K562 (cell line): Measurements from ENCODE around the gene KNCN. TPM values are rescaled to one million over a fixed set of nuclear protein-coding genes. Genes with fewer than 3 reads are reported as not detected.
A peak's percentile ranks its signal among the peaks of the same experiment; 100 is the strongest.

Experiments used
- ATAC-seq: fragments of 200-7000 bp; cut with Tn5 transposase; 3 replicates; pipeline ENCODE4 v1.9.1; 2020; ENCODE audit warnings: moderate library complexity
- BruUV-seq: library from RNA; stranded (reverse); fragments of 400-500 nt; replicated peaks from 2 replicates; lab custom pipeline; 2021; lab: Mats Ljungman, UMichigan
- CTCF ChIA-PET: fragments of 300-600 bp; formaldehyde crosslinking; extraction: SDS; loops from one replicate; lab custom pipeline; 2021; ENCODE audit warnings: low intra/inter-chr PET ratio; lab: Yijun Ruan, JAX
- POLR2A ChIA-PET: fragments of 300-600, 350-650 bp; sonication (Branson Sonifier 250); formaldehyde crosslinking; extraction: SDS; loops from one replicate; lab custom pipeline; 2021; ENCODE audit warnings: antibody characterized with exemption, inconsistent platforms; lab: Yijun Ruan, JAX
- DNase-seq, 4 experiments: peaks; one replicate each; pipeline versions ENCODE4 v3.0.0 to v3.0.0-alpha.2; 2011 to 2018; ENCODE audit warnings: low spot score in 3 of 4, mixed read lengths in 3 of 4; ENCODE audit errors: extremely low read depth in 1 of 4
- FAIRE-seq: peaks from 2 replicates; lab custom pipeline; 2011; peaks lifted over from hg19 to GRCh38; lab: Jason Lieb, UNC
- H2AFZ ChIP-seq: 2 replicates; pipeline ENCODE4 v1.6.0; 2011; ENCODE audit warnings: low read depth, low read length, control low read depth, inconsistent platforms
- H3K27ac ChIP-seq: fragments of 200-600 bp; 3 replicates; pipeline ENCODE4 v1.8.0; 2011; ENCODE audit warnings: low read depth, mild to moderate bottlenecking, control low read depth, inconsistent platforms, low read length, moderate library complexity, mixed read lengths; ENCODE audit errors: extremely low read depth
- H3K27me3 ChIP-seq, 2 experiments: fragments of 300-600 bp in 1 of 2; 2 replicates in 1 of 2; 3 replicates in 1 of 2; pipeline versions ENCODE4 v1.6.0 to v1.8.0; 2011; ENCODE audit warnings: inconsistent platforms in 2 of 2, low read length in 2 of 2, mild to moderate bottlenecking in 1 of 2, mixed read lengths in 1 of 2, moderate library complexity in 1 of 2; ENCODE audit not compliant: control insufficient read depth in 2 of 2, insufficient read depth in 2 of 2
- H3K36me3 ChIP-seq: fragments of 300-600 bp; 3 replicates; pipeline ENCODE4 v1.8.0; 2011; ENCODE audit warnings: mild to moderate bottlenecking, low read length, inconsistent platforms; ENCODE audit not compliant: control insufficient read depth, insufficient read depth
- H3K4me1 ChIP-seq, 2 experiments: fragments of 200-600 bp in 1 of 2; replicated peaks in 1 of 2; 2 replicates in 1 of 2; 3 replicates in 1 of 2; pipeline versions ENCODE4 v1.5.1 to v1.8.0; 2011; ENCODE audit warnings: inconsistent platforms in 2 of 2, low read length in 2 of 2, mild to moderate bottlenecking in 1 of 2, mixed read lengths in 1 of 2, moderate library complexity in 1 of 2; ENCODE audit not compliant: control insufficient read depth in 2 of 2, insufficient read depth in 2 of 2
- H3K4me2 ChIP-seq: 2 replicates; pipeline ENCODE4 v1.6.1; 2011; ENCODE audit warnings: low read length, control low read depth, inconsistent platforms, mixed read lengths; ENCODE audit not compliant: insufficient read depth
- H3K4me3 ChIP-seq: fragments of 200-600 bp; sonication (generic), shearing (Covaris generic); 2 replicates; pipeline ENCODE4 v1.5.1; 2016; ENCODE audit warnings: control low read depth, inconsistent platforms
- H3K79me2 ChIP-seq: fragments of 200-600 bp; 3 replicates; pipeline ENCODE4 v1.8.0; 2011; ENCODE audit warnings: low read length, inconsistent platforms; ENCODE audit not compliant: control insufficient read depth, insufficient read depth
- H3K9ac ChIP-seq, 2 experiments: 2 replicates each; pipeline versions ENCODE4 v1.6.0 to v1.6.1; 2011; ENCODE audit warnings: low read depth in 2 of 2, low read length in 2 of 2, control low read depth in 1 of 2, inconsistent platforms in 1 of 2, mild to moderate bottlenecking in 1 of 2, mixed read lengths in 1 of 2; ENCODE audit not compliant: insufficient read depth in 1 of 2
- H3K9me1 ChIP-seq: one replicate; pipeline ENCODE4 v1.6.0; 2011; ENCODE audit warnings: inconsistent platforms, mild to moderate bottlenecking, low read length, moderate library complexity; ENCODE audit not compliant: control insufficient read depth, insufficient read depth
- H3K9me3 ChIP-seq: replicated peaks from 2 replicates; pipeline ENCODE4 v1.5.1; 2011; ENCODE audit warnings: low read depth, low read length, inconsistent platforms; ENCODE audit not compliant: control insufficient read depth, insufficient read depth
- H4K20me1 ChIP-seq: replicated peaks from 2 replicates; pipeline ENCODE4 v1.6.1; 2011; ENCODE audit warnings: low read length, inconsistent platforms, mixed read lengths; ENCODE audit not compliant: control insufficient read depth, insufficient read depth
- BHLHE40 ChIP-seq: IDR thresholded peaks from 2 replicates; pipeline ENCODE4 v1.6.1; 2011; ENCODE audit warnings: low read length, improper control_type of control experiment
- CBFA2T3 ChIP-seq: fragments of 450-650 bp; IDR thresholded peaks from 2 replicates; pipeline ENCODE4 v1.6.1; 2017
- E2F3 ChIP-seq: fragments of 250-450 bp; sonication (Bioruptor Pico); IDR thresholded peaks from 2 replicates; pipeline ENCODE4 v1.4.0; 2020; ENCODE audit warnings: mild to moderate bottlenecking
- EHMT2 ChIP-seq: fragments of 450-650 bp; IDR thresholded peaks from 2 replicates; pipeline ENCODE4 v1.6.1; 2018; ENCODE audit warnings: antibody characterized with exemption
- ERF ChIP-seq: fragments of 450-650 bp; formaldehyde crosslinking; IDR thresholded peaks from 2 replicates; pipeline ENCODE4 v1.4.0; 2020; ENCODE audit warnings: mild to moderate bottlenecking, mixed read lengths
- ETV5 ChIP-seq: sonication (generic); formaldehyde crosslinking; IDR thresholded peaks from 2 replicates; pipeline ENCODE4 v1.4.0; 2020; ENCODE audit warnings: low read depth, mild to moderate bottlenecking, missing genetic modification reagents
- HMG20A ChIP-seq: fragments of 450-650 bp; formaldehyde crosslinking; conservative IDR thresholded peaks from 2 replicates; pipeline ENCODE4 v1.4.0; 2020; ENCODE audit warnings: mild to moderate bottlenecking, mixed read lengths
- ID3 ChIP-seq, 2 experiments: fragments of 250-450 bp in 1 of 2; fragments of 450-650 bp in 1 of 2; sonication (Bioruptor Pico) in 1 of 2; IDR thresholded peaks; 2 replicates each; pipeline versions ENCODE4 v1.6.1 to v1.8.0; 2016 to 2021; ENCODE audit warnings: mild to moderate bottlenecking in 2 of 2, moderate library complexity in 2 of 2, missing compliant biosample characterization in 1 of 2, missing genetic modification characterization in 1 of 2
- MITF ChIP-seq: IDR thresholded peaks from 2 replicates; pipeline ENCODE4 v1.6.1; 2014; ENCODE audit warnings: antibody characterized with exemption
- NR2C2 ChIP-seq, 2 experiments: fragments of 200-800 bp in 1 of 2; sonication (Bioruptor generic) in 1 of 2; sonication (generic) in 1 of 2; formaldehyde crosslinking in 1 of 2; IDR thresholded peaks; 2 replicates each; pipeline versions ENCODE4 v1.6.1 to v1.8.0; 2016 to 2022; ENCODE audit warnings: mild to moderate bottlenecking in 1 of 2, missing compliant biosample characterization in 1 of 2, missing genetic modification characterization in 1 of 2, missing genetic modification reagents in 1 of 2
- NUFIP1 ChIP-seq: fragments of 450-650 bp; IDR thresholded peaks from 2 replicates; pipeline ENCODE4 v1.6.1; 2018; ENCODE audit not compliant: partially characterized antibody
- POLR3A ChIP-seq: IDR thresholded peaks from 2 replicates; pipeline ENCODE4 v1.6.1; 2011; ENCODE audit warnings: borderline replicate concordance, mild to moderate bottlenecking, moderate library complexity; ENCODE audit not compliant: insufficient read length, insufficient read depth; ENCODE audit errors: extremely low read depth
- RAD21 ChIP-seq, 2 experiments: fragments of 250-450 bp in 1 of 2; fragments of 450-650 bp in 1 of 2; sonication (Bioruptor Pico) in 1 of 2; formaldehyde crosslinking in 1 of 2; IDR thresholded peaks in 1 of 2; conservative IDR thresholded peaks in 1 of 2; 2 replicates each; pipeline versions ENCODE4 v1.4.0 to v1.8.0; 2020 to 2022; ENCODE audit warnings: mild to moderate bottlenecking in 2 of 2, moderate library complexity in 1 of 2
- ZBTB9 ChIP-seq: fragments of 450-650 bp; formaldehyde crosslinking; IDR thresholded peaks from 2 replicates; pipeline ENCODE4 v1.4.0; 2020; ENCODE audit warnings: mild to moderate bottlenecking, moderate library complexity
- ZC3H11A ChIP-seq: IDR thresholded peaks from 2 replicates; pipeline ENCODE4 v1.6.1; 2012; ENCODE audit warnings: low read depth, low read length, improper control_type of control experiment
- ZKSCAN3 ChIP-seq: fragments of 250-450 bp; sonication (Bioruptor Pico); IDR thresholded peaks from 2 replicates; pipeline ENCODE4 v1.4.0; 2020
- ZKSCAN8 ChIP-seq: fragments of 200-800 bp; sonication (Bioruptor generic); IDR thresholded peaks from 2 replicates; pipeline ENCODE4 v1.6.1; 2016; ENCODE audit warnings: missing genetic modification characterization, missing compliant biosample characterization
- WGBS: fragments of 100-300 bp; shearing (Covaris generic); methylation state at CpG from one replicate; pipeline ENCODE4 v1.1.6; 2016; ENCODE audit warnings: low coverage, mixed read lengths; ENCODE audit not compliant: insufficient coverage; ENCODE audit errors: missing lambda C conversion rate; 5-methylcytosine and 5-hydroxymethylcytosine counted together
- in situ Hi-C: fragments of 300-500 bp; cut with MboI; formaldehyde crosslinking; loops from 4 replicates; pipeline ENCODE4 v1.15.0; 2018; ENCODE audit warnings: inconsistent platforms, mixed read lengths
- intact Hi-C: fragments of 100-400 bp; cut with micrococcal nuclease; formaldehyde crosslinking; loops from 2 replicates; pipeline ENCODE4 v1.14.2; 2022
- polyA plus RNA-seq, 8 experiments: library from polyadenylated mRNA; depleted of rRNA in 4 of 8; stranded (reverse) in 5 of 8; unstranded in 3 of 8; fragments of >200 nt; fragmentation: Nextera tagmentation in 2 of 8; fragmentation: Illumina TruSeq in 1 of 8; extraction: Ambion mirVana in 2 of 8; extraction: Trizol in 1 of 8; gene quantifications; 2 replicates each; pipeline versions ENCODE4 v1.2.1 to v1.2.3, GENCODE V29; 2011 to 2014; ENCODE audit warnings: inconsistent platforms in 1 of 8, missing spikeins in 1 of 8
- total RNA-seq, 7 experiments: library from RNA; depleted of rRNA in 6 of 7; stranded (reverse); fragments of >200 nt in 6 of 7; fragmentation: Illumina TruSeq in 2 of 7; extraction: Trizol in 2 of 7; gene quantifications; 2 replicates each; pipeline versions ENCODE4 v1.2.1 to v1.2.3, GENCODE V29; 2011 to 2021; ENCODE audit warnings: low replicate concordance in 1 of 7

The KNCN gene
- total and polyA plus RNA-seq, 9 of the 15 experiments (the other 6 are each of a cell fraction or from before 2014, with no cell fraction given): not detected

GRCh38 chr1:46535063-46535462, 16.4 kb downstream of the KNCN start:
- ATAC-seq (peak; percentile 83), DNase-seq (peak; percentile 53 to 78 (median 64)), FAIRE-seq (peak; percentile 81)
- Histone ChIP-seq H3K27ac (no peak overlapping the region), H3K4me1 (peaks cover 3 to 14% of the 10 kb centered on the region in 2 experiments; a peak in 3 of 5 replicates), H3K9ac (no peak overlapping the region), H3K27me3 (no peaks in the 10 kb centered on the region), H3K79me2 (no peaks in the 10 kb centered on the region), H3K4me3 (no peak overlapping the region), H2AFZ (no peak overlapping the region), H3K9me1 (no peaks in the 10 kb centered on the region), H3K4me2 (no peak overlapping the region), H3K36me3 (no peaks in the 10 kb centered on the region), H4K20me1 (no peaks in the 10 kb centered on the region), H3K9me3 (no peaks in the 10 kb centered on the region)
- ChIA-PET POLR2A (interaction anchor here (0.5 to 1.6 kb wide), 6 partner anchors 13 to 840 kb away, joined by 3 to 5 read pairs (median 3); no protein-coding TSS in a partner anchor), CTCF (interaction anchor here (0.6 to 2.6 kb wide), 4 partner anchors 17 to 124 kb away, joined by 3 to 13 read pairs (median 3); no protein-coding TSS in a partner anchor)
- 37% methylated on average over 2 of the region's 2 CpGs for WGBS
- intact Hi-C loops: loop anchor here (1.0 to 2.0 kb wide), 2 partner anchors 13 to 190 kb away; no protein-coding TSS in a partner anchor
- no TSS peak for BruUV-seq
- in situ Hi-C loops: loop anchor here (5.0 kb wide), 1 partner anchor 128 kb away; no protein-coding TSS in a partner anchor
- TF ChIP-seq ERF (no peak), RAD21 (CRISPR knock-in tag; conservative IDR thresholded peaks at IDR 0.05 in 1 of 2, IDR thresholded peaks at IDR 0.05 in 1 of 2) (peak; percentile 43 to 70; a peak in 3 of 4 replicates), ETV5 (no peak), POLR3A (no peak), NR2C2 (CRISPR knock-in tag; IDR thresholded peaks at IDR 0.05) (no peak), NR2C2 (tag; IDR thresholded peaks at IDR 0.05) (0 out of 2 replicates have a peak, but pooled peaks have one; percentile 22), NUFIP1 (no peak), CBFA2T3 (0 out of 2 replicates have a peak, but pooled peaks have one; percentile 3), E2F3 (CRISPR knock-in tag) (no peak), MITF (no peak), BHLHE40 (peak; percentile 33), ZKSCAN3 (CRISPR knock-in tag) (no peak), ZC3H11A (no peak), ZKSCAN8 (no peak), EHMT2 (0 out of 2 replicates have a peak, but pooled peaks have one; percentile 19), HMG20A (no peak), ZBTB9 (CRISPR knock-in tag) (no peak), ID3 (CRISPR knock-in tag; IDR thresholded peaks at IDR 0.05) (no peak), ID3 (tag; IDR thresholded peaks at IDR 0.05) (no peak)
